HS-27A (cell line): ENCODE measurements around the gene BBS7.

ENCODE experiments used
- DNase-seq: peaks from one replicate; pipeline ENCODE4 v3.0.0-alpha.2; 2012; ENCODE audit warnings: low read depth, missing footprints

BBS7 gene

DNA sequence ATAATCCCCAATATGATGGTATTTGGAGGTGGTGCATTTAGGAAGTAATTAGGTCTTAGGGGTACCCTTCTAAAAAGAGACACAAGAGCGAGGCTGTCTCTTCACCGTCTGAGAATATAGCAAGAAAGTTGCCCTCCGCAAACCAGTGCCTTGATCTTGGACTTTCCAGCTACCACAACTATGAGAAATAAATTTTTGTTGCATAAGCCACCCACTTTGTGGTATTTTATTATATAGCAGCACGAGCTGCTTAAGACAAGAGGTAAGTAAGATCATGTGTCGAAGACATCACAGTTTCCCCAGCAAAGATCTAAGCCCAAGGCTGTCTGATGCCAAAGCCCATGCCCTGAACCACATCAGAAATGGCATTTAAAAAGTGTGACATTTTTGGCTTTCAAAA, 78.8 kb downstream of the BBS7 start:
- DNase-seq: no peak

DNA sequence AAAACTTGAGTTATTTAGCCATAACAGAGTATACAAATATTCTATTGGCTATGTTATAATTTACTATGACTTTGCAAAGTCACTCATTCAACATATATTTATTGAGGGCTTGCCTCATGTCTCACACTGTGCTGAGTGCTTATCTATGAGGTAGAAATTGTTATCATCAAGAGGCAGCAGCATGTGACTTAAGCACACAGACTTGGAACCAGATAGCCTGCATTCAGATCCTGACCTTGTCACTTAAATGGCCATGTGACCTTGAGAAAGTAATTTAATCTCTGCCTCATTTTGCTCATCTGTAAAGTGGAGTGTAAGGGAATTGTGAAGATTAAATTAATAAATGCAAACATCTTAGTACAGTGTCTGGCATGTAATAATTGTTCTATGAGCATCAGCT, 79.3 kb downstream of the BBS7 start:
- DNase-seq: no peak

DNA sequence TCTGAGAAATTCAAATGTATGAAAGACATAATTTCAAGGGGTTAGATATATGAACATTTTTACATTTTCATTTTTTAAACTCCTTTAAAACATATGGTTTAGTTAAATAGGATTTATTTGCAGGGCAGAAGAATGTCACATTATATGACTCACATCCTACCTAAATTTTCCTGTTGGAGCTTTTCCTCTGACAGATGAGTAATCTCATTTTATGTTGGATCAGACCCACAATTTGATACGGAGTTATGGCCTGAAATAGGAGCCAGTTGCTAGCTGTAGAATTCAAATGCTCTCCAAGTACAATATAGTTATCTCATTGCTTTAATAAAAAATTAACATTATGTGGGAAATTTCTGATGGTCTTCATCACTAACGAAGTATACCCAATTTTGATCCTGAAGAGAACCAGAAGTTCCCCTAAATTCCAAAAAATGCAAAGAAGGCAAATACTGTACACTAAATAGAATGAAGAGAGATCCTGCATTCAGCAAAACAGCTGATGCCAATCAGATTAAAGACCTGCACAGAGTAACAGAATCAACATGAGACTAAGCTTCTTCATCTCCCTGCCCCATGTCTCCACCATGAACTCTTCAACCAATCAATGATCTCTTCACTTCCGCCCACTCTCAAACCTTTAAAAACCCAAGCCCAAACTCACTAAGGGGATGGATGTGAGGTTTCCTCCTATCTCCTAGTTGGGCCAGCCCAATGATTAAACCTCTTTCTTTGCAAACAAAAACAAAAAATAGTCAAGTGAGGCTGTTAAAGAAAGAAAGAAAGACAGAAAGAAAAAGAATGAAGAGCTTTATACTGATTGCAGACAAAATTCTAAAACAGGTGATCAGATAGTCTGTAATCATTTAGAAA, 80.1 kb downstream of the BBS7 start:
- no peak for DNase-seq

DNA sequence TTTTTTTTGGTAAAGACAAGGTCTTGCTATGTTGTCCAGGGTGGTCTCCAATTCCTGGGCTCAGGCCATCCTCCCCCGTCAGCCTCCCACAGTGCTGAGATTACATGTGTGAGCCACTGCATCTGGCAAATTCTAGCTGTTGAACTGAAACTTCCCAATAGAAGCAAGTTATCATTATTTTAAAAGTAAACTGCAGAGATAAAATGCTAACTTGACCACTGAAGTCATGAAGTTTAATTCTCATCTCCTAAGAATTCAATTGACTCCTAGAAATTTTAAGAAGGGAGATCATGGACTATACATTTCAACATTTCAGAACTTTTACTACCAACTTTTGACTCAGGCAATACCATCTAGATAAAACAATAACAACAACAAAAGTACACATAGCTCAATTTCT, 80.8 kb downstream of the BBS7 start:
- no peak for DNase-seq

DNA sequence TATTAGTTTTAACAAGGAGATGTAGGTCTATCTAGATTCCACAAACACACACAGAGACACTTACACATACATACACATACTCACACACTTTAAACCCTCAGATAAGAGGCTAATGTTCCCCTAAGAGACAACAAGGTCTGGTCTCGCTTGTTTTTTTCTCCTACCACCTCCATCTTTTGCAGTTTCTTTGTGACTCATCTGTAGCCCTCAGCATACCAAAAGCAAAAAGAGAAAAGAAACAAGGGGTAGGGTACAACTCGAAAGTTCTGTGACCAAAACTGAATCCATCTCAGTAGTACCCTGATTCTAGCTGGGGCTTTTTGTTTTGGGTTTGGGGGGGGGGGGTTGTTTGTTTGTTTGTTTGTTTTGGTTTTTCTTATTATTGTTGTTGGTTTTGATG, 81.4 kb downstream of the BBS7 start:
- DNase-seq: no peak

DNA sequence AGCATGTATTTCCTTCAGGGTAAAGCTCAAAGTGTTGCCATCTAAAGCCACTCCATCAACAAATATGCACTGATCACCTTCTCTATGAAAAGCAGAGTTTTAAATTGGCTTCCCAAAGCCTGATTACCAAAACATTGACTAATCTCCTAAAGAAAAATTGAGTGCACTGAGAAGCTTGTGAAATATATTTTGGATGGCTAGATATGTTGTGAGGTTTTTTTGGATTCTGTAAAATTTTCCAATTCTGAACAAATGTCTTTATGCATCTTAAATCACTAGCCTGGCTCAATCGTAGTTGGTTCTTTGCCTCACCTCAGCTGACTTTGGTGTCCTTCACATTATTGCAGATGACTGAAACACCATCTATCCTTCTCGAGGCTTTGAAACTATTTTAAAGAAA, 84.1 kb downstream of the BBS7 start:
- DNase-seq: no peak

DNA sequence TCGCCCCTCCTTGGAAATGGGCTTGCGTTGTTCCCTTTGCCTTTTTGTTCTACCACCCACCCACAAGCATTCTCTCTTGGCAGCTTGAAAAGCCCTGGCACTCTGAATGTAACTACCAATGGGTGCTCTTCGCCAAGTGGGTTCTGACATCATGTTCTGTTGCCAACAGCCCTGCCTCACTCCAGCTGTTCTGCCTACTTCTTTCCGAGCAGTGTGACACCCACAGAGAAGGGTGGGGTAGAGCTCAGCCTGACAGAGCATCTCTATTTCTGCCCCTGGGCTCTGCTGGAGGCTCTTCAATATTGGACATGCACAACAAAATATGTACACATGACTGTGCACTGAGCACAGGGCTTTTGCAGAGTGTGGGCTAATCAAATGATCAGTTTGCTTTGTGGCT, 84.8 kb downstream of the BBS7 start:
- no peak for DNase-seq

DNA sequence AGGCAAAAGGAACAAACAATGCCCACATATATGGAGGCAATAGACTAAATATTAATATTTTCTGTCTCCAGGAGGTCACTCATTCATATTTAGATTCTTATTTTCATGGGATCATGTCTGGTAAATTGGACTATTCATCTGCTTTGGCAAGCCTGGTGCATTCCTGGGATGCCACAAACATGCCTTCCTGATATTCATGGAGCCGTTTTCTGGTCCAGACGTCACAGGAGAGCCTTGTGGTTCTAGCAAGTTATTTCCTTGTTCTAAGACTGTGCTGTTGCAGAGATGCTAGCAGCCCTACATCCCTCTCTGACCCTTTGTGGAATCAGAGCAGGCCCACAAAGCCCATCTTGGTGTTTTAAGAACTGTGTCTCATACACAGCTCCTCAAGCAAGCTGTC, 85.3 kb downstream of the BBS7 start:
- DNase-seq: peak; percentile 83

DNA sequence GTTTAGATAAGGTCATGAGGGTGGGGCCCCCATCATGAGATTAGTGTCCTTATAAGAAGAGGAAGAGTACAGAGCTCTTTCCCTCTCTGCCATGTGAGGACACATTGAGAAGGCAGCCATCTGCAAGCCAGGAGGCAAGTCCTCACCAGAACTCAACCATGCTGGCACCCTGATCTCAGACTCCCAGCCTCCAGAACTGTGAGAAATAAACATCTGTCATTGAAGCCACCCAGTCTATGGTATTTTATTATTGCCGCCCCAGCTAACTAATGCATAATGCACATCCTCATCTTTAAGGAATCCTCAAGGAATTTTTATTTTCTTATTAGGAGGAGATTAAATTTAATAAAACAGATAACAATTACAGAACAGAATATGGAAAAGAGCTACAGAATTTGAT, 85.9 kb downstream of the BBS7 start:
- no peak for DNase-seq

DNA sequence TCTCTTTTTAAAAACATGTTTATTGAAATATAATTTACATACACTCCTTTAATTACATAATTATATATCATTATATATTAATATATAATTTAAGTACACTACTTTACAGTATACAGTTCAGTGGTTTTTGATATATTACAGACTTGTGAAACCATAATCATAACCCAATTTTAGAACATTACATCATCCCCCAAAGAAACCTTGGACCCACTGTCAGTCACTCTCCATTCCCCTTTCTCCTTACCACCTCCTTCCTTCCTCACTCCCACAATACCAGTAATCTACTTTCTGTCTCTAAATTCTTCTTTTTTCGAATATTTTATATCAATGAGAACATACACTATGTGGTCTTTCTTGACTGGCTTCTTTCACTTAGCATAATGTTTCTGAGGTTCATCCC, 87.1 kb downstream of the BBS7 start:
- no peak for DNase-seq

DNA sequence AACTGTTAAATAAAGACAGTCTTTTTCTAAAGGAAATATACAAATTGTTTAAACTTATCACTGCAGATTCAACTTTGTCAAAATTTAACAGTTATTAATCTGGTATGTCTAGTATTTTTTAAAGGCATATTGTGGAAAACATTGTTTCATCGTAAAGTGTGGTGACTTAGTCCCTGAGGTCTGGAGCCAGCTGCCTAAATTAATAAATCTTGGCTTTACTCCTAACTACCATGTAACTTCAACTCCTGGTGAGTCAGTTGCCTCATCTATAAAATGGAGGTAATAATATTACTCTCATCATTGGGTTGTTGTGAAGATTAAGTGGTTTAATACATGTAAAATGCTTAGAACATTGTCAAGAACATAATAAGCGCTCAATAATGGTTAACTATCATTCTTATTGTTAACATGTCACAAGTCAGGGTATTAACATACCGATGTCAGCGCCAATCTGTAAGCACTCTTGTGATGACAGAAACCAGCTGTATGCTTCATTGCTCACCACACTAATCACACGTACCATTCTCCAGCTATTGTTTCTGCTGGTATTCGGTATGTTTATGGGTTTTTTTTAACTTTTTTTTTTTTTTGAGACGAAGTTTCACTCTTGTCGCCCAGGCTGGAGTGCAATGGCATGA, 91.2 kb downstream of the BBS7 start:
- DNase-seq: no peak

DNA sequence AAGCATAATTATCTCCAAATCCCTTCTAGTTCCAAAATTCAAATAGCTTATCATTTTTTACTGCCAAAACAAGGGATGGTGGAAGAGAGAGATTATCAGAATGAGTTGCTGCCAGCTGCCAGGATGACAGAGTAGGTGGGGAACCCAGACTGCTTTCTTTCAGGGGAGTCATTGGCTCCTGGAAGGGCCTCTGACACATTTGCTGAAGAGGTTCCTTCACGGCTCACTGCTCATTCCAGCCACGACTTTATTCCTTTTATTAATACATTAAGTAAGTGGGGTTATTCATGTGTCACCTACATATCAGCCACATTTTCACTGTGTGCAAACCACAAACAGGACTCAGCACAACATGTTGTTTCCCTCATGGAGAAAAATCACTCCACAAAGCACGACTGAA, 92.6 kb downstream of the BBS7 start:
- DNase-seq: no peak

DNA sequence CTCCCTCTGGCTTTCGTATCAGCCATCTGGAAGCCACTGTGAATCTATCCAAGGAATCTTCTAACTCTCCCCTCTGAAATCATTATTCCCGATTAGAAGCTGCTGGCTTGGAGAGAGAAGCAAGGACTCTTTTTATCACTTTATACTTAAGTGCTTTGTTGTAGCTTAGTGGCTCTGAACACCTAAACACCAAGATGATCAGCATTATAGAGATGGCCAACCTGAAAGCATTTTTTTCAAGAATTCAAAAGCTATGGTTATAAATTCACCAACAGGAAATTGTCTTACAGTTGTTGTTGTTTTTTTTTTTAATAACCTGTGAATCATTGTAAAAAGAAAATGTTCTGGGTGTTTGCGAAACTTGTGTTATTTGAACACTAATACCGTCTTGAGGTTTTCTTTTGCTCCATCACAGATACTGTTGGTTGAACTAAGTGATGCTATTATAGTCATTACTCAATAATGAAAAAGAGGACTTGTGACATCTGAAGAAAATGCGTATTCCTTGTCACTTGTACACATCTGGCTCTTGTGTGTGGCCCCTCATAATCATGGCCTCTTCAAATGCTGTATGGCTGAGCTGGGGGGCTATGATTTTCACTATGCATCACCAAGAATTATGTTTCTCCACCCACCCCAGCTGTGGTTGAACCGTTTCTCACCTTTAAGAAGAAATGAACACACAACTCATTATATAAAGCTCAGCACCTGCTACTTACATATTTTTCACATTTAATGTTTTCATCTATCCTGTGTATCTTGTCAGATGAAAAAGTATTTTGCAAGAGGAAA, 93.5 kb downstream of the BBS7 start:
- DNase-seq: no peak
